ENCODE measurements around the gene HMG20A.
"Not testable (repeated sequence)": the region's sequence is repeated elsewhere in the genome, so short reads cannot be mapped to it uniquely, and the experiment has no call there.

HMG20A gene

GRCh38 chr15:77420610-77421369 is at the start of gene HMG20A:
HMG20A (plus strand) TSS chr15:77420888; CDS start chr15:77458408, 37,520 bp downstream.
- peak; percentile 89 for DNase-seq

DNA sequence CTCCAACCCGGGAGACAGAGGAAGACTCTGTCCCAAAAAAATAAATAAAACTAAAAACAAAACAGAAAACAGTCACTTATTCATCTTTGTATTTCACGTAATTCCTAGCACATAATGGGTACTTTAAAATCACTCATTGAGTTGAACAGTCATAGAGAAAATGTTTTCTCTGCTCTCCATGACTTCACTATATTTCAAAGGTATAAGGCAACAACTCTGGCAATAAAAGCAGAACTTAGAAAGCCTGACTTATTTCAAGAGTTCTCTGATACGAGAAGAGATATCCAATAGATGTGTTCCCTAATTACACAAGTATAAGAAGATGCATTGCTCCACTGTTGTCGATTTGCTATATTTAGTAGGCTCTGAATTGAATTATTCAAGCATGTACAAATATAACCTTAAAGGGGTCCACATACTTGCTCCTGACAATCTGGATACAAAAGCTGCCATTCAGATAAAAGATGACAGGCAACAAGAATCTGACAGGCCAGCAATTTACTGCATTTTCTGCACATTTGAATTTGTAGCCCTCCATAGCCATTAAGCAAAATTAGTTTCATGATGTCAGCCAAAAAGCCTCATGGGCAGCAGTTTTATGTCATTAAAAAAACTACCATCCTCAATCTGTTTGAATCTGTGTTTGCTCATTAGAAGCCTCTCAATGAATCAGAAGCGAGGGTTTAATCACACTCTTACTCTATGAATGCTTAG is 48.7 kb upstream of the HMG20A start:
- no peak for DNase-seq

DNA sequence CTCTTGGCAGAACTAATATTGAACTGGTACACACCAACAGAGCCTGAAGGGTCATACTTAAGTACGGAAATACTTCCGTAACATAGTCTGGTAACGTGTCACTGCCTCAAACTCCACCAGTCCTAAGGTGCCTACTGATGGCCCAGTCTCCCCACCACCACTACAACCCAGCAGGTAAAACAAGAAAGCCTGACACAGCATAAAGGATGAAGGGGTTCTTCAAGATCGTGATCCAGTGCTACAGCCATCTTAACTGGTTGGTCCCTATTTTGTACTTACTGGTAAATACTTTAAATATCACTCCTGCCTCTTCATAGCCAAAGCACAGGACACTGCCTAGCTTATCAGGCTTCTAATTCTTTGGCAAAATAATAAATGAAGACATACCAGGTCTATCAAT is 47.2 kb upstream of the HMG20A start:
- DNase-seq, result no peak

GRCh38 chr15:77375133-77375532 is 45.6 kb upstream of the HMG20A start:
- DNase-seq, result no peak

DNA sequence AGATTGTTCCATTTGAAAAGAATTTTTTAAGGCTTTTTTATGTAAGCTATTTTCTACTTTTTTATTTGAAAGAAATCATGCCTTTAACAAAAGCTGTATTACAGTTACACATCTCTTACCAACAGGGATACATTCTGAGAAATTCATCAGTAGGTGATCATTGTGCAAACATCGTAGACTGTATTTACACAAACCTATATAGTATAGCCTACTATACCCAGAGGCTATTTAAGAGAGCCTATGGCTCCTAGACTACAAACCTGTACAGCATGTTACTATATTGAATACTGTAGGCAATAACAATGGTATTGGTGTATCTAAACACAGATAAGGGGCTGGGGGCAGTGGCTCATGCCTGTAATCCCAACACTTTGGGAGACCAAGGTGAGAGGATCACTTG is 43.9 kb upstream of the HMG20A start:
- DNase-seq, result peak; percentile 10

GRCh38 chr15:77380033-77380432 is 40.7 kb upstream of the HMG20A start:
- DNase-seq, result no peak

DNA sequence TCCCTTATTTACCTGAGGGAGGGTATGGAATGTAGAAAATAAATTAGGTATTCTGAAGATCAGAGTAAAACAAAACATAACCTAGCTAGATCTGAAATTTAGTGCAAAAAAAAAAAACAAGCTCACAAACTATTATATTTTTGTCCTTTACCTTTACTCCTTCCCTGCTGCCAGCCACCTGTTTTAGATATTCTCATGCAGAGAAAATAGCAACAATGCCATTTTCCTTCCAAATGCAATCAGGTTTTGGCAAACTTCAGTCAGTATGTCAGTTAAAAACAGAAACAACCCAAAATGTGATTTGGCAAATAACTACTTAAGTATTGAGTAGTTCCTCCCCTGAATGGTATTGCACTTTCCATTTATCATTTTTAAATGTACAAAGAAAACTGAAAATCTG is 36.6 kb upstream of the HMG20A start:
- no peak for DNase-seq

- no peak for DNase-seq
Observed at GRCh38 chr15:77384589-77385359, 35.9 kb upstream of the HMG20A start.

GRCh38 chr15:77386626-77387025 is 34.1 kb upstream of the HMG20A start:
- no peak for DNase-seq

DNA sequence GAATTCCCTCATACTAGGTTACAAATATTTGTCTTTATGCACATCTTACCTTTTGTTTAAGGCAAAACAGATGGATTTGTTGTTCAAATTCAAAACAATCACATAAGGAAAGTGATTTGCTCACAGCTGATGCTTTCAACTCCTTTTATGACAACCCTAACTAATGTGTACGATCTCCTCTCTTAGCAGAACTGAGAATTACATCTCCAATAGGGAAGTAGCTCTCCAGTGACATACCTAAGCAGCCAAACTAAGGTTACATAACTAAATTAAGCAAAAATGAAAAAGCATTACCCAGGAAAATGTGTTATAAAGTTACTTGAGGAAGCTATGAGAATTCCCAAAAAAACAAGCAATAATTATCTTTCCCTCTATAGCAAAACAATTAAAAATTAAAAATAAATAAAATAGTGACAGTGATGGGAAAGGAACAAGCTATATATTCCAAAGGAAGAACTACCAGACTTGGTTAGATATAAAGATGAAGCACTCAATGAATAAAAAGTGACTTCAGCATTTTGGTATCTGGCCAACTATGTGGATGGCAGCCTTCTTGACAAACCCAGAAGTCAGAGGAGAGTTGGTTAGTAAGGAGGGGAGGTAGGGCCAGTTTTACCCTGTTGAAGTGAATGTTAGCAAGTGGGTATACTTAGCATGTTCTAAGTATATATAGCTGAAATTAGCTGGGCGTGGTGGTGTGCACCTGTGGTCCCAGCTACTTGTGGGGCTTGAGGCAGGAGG is 33.2 kb upstream of the HMG20A start:
- no peak for DNase-seq

DNA sequence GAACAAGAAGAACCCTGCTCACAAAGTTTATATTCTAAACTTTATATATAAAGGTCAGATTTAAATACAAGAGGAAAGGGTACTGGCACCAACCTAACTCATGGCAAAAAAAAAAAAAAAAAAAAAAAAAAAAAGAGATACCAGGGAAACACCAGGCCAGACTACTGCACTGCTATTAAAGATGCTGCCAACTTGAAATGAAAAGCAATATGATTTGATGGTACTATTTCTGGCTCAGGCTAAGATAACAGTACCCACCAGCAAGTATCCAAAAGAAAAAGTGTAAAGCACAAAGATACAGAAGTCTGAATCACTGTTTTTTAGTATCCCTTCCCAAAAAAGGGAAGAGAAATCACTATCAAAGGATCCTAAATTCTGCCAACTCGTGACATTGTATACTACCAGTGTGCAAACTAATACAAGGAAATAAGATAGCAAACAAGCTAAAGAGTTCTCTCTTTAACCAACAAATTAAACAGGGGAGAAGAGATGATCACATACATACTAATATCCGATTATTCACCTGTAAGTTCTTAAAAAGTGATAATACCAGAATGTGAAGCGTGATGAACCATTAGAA is 29.2 kb upstream of the HMG20A start:
- no peak for DNase-seq

- no peak for DNase-seq
Observed at GRCh38 chr15:77392762-77393470, 27.8 kb upstream of the HMG20A start.

- no peak for DNase-seq
Observed at GRCh38 chr15:77393471-77393840, 27.2 kb upstream of the HMG20A start.

- DNase-seq, result no peak
Observed at GRCh38 chr15:77395013-77395774, 25.5 kb upstream of the HMG20A start.

- DNase-seq, result no peak
Observed at GRCh38 chr15:77396692-77397091, 24.0 kb upstream of the HMG20A start.

GRCh38 chr15:77398927-77399326 is 21.8 kb upstream of the HMG20A start:
- no peak for DNase-seq

- DNase-seq, result no peak
Observed at GRCh38 chr15:77400258-77400657, 20.4 kb upstream of the HMG20A start.

GRCh38 chr15:77402740-77403379 is 17.8 kb upstream of the HMG20A start:
- DNase-seq, result no peak

- DNase-seq, result not testable (repeated sequence)
Observed at GRCh38 chr15:77406173-77406759, 14.4 kb upstream of the HMG20A start.

DNA sequence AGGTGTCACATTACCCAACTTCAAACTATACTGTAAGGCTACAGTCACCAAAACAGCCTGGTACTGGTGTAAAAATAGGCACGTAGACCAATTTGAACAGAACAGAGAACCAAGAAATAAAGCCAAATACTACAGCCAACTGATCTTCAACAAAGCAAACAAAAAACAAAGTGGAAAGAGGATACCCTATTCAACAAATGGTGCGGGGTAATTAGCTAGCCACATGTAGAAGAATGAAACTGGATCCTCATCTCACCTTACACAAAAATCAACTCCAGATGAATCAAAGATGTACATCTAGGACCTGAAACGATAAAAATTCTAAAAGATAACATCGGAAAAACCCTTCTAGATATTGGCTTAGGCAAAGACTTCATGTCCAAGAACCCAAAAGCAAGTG is 13.8 kb upstream of the HMG20A start:
- DNase-seq, result no peak

Measured in DMS53 (cell line).